ENCODE results near the gene CD300LB.
"Not testable (repeated sequence)": the region's sequence is repeated elsewhere in the genome, so short reads cannot be mapped to it uniquely, and the experiment has no call there.

The CD300LB gene

DNA sequence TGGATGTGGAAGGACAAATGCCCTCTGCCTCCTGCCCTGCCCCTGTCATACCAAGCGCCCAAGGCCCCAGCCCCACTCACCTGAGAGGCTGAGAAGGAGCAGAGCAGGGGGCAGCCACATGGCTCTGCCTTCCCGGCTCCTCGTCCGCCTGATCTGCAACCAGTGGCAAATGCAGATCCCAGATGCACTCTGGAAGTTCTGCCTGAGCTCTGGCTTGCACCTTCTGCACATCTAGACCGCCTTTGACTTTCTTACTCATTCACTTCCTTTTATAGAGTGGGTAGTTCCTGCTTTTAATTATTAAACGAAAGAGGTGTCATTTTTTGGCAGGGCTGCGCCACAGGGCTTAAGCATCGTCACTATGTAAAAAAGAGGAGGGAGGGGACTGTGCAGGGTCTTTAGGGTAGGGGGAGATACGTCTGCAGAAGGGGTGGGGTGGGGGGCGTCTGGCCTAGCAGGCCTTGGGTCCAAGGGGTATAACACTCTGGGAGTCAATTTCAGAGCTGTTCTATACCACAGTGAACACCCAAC is at the start of gene CD300LB:
Gene CD300LB (minus strand): TSS at position 245 of the 531 bp plus-strand sequence. CDS start 125 bp downstream, at position 120.
- TF ChIP-seq YY1 (IDR thresholded peaks at IDR 0.05; ENCODE audit: insufficient read depth, insufficient read length), result no peak
- no peak for TF ChIP-seq ZNF274 (IDR thresholded peaks at IDR 0.05; ENCODE audit: low read depth, low read length)
- no peak for TF ChIP-seq SUZ12 (IDR thresholded peaks at IDR 0.05; ENCODE audit: extremely low read depth, insufficient read depth, insufficient read length)
- no peaks in the 10 kb centered on the region for H3K27me3 ChIP-seq (ENCODE audit: insufficient read depth, insufficient read length)
- H3K36me3 ChIP-seq (ENCODE audit: insufficient read depth, insufficient read length, low read length), result no peaks in the 10 kb centered on the region
- DNase-seq (ENCODE audit: low read depth, low spot score), result no peak
- H3K9ac ChIP-seq (ENCODE audit: insufficient read length, low read depth), result no peak within 1 kb of the TSS
- no peak within 1 kb of the TSS for H3K4me3 ChIP-seq (ENCODE audit: insufficient read length, low read depth)
- H3K4me1 ChIP-seq (ENCODE audit: insufficient read depth, insufficient read length), result no peaks in the 10 kb centered on the region
- H3K9me3 ChIP-seq (ENCODE audit: insufficient read depth, low read length), result peaks cover 14% of the 10 kb centered on the region; the same call in 1 of the 2 replicates

DNA sequence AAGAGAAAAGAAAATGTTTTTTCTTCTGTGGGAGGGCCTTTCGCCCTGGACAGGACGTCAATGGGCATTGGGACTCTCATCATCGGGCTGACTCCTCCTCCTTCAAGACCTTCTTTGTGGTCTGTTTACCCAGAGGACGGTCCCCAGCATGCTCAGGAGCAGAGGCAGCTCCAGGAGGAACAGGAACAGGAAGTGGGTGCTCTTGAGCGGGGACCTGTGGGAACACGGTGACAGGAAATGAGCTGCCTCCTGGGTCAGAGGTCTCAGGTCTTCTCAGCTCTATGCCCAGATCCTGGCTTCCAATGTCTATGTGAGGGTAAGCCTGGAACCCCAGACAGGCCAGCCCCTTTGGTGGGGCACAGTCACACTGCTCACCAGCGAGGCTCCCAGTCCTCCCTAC is 48.6 kb upstream of the CD300LB start:
- no peak overlapping the region for H3K4me3 ChIP-seq (ENCODE audit: insufficient read length, low read depth)
- no peaks in the 10 kb centered on the region for H3K4me1 ChIP-seq (ENCODE audit: insufficient read depth, insufficient read length)
- H3K9ac ChIP-seq (ENCODE audit: insufficient read length, low read depth), result no peak overlapping the region
- DNase-seq (ENCODE audit: low read depth, low spot score), result no peak
- peaks cover 9% of the 10 kb centered on the region; the same call in 1 of the 2 replicates for H3K9me3 ChIP-seq (ENCODE audit: insufficient read depth, low read length)
- H3K36me3 ChIP-seq (ENCODE audit: insufficient read depth, insufficient read length, low read length), result no peaks in the 10 kb centered on the region
- TF ChIP-seq ZNF274 (IDR thresholded peaks at IDR 0.05; ENCODE audit: low read depth, low read length) (no peak), YY1 (IDR thresholded peaks at IDR 0.05; ENCODE audit: insufficient read depth, insufficient read length) (no peak), SUZ12 (IDR thresholded peaks at IDR 0.05; ENCODE audit: extremely low read depth, insufficient read depth, insufficient read length) (no peak)
- no peaks in the 10 kb centered on the region for H3K27me3 ChIP-seq (ENCODE audit: insufficient read depth, insufficient read length)

DNA sequence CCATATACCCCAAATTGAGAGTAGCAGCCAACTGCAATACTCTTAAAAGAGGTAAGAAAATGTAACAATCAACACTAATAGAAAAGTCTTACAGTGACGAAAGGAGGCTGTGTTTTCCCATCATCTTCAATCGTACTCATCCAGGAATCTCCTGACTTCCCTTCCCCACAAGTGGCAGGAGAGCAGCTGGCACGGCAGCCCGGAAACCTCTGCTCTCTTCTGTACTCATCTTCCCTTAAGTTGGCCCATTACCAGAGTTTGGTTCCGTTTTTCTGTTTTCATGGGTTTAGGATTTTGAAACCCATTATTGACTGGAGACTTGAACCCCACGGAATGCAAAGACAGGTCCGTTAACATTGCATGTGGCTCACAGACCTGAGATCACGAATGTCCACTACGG is 47.7 kb upstream of the CD300LB start:
- TF ChIP-seq ZNF274 (IDR thresholded peaks at IDR 0.05; ENCODE audit: low read depth, low read length) (no peak), SUZ12 (IDR thresholded peaks at IDR 0.05; ENCODE audit: extremely low read depth, insufficient read depth, insufficient read length) (no peak), YY1 (IDR thresholded peaks at IDR 0.05; ENCODE audit: insufficient read depth, insufficient read length) (no peak)
- Histone ChIP-seq H3K9ac (ENCODE audit: insufficient read length, low read depth) (no peak overlapping the region), H3K9me3 (ENCODE audit: insufficient read depth, low read length) (0 out of 2 replicates have a peak, but pooled peaks cover under 1% of the 10 kb centered on the region), H3K4me1 (ENCODE audit: insufficient read depth, insufficient read length) (no peaks in the 10 kb centered on the region), H3K27me3 (ENCODE audit: insufficient read depth, insufficient read length) (peaks cover 4% of the 10 kb centered on the region), H3K36me3 (ENCODE audit: insufficient read depth, insufficient read length, low read length) (no peaks in the 10 kb centered on the region), H3K4me3 (ENCODE audit: insufficient read length, low read depth) (no peak overlapping the region)
- no peak for DNase-seq (ENCODE audit: low read depth, low spot score)

DNA sequence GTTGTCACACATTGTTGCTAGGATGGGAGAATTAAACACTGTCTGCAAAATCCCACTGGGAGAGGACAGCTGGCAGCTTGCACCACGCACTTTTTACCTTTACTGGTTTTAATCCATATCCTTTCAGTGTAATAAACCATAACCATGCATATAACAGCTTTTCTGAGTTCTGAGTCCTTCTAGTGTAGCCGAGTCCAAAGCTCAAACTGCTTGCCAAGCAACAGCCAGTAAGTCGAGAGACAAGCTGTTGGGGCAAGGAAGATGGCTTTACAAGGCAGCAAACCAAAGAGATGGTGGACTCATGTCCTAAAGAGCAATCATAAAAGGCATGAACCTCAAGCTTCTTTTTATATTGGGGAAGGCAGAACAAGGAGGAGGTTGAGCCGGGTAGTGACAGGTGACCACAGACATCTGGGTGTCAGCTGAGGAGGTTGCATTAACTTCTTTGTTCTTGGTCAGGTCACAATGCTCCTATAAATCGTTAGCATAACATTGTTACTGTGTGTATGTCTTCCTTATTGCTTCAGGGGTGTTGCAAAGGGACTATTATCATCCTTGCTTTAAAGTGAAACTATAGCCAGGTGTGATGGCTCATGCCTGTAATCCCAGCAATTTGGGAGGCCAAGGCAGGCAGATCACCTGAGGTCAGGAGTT is 43.3 kb upstream of the CD300LB start:
- Histone ChIP-seq H3K9me3 (ENCODE audit: insufficient read depth, low read length) (no peaks in the 10 kb centered on the region), H3K4me3 (ENCODE audit: insufficient read length, low read depth) (no peak overlapping the region), H3K36me3 (ENCODE audit: insufficient read depth, insufficient read length, low read length) (no peaks in the 10 kb centered on the region), H3K9ac (ENCODE audit: insufficient read length, low read depth) (no peak overlapping the region), H3K4me1 (ENCODE audit: insufficient read depth, insufficient read length) (peaks cover 3% of the 10 kb centered on the region), H3K27me3 (ENCODE audit: insufficient read depth, insufficient read length) (peaks cover 17% of the 10 kb centered on the region)
- no peak for DNase-seq (ENCODE audit: low read depth, low spot score)
- no peak for TF ChIP-seq SUZ12 (IDR thresholded peaks at IDR 0.05; ENCODE audit: extremely low read depth, insufficient read depth, insufficient read length)
- no peak for TF ChIP-seq ZNF274 (IDR thresholded peaks at IDR 0.05; ENCODE audit: low read depth, low read length)
- no peak for TF ChIP-seq YY1 (IDR thresholded peaks at IDR 0.05; ENCODE audit: insufficient read depth, insufficient read length)

DNA sequence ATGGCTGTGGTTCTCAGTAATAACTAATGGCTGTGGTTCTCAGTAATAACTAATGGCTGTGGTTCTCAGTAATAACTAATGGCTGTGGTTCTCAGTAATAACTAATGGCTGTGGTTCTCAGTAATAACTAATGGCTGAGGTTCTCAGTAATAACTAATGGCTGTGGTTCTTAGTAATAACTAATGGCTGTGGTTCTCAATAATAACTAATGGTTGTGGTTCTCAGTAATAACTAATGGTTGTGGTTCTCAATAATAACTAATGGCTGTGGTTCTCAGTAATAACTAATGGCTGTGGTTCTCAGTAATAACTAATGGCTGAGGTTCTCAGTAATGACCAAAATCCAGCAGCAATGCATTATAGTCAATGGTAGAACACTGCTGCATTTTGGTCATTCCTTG is 42.4 kb upstream of the CD300LB start:
- H3K4me3 ChIP-seq (ENCODE audit: insufficient read length, low read depth); H3K9ac ChIP-seq (ENCODE audit: insufficient read length, low read depth); H3K9me3 ChIP-seq (ENCODE audit: insufficient read depth, low read length); H3K4me1 ChIP-seq (ENCODE audit: insufficient read depth, insufficient read length); H3K36me3 ChIP-seq (ENCODE audit: insufficient read depth, insufficient read length, low read length); DNase-seq (ENCODE audit: low read depth, low spot score): not testable (repeated sequence)
- H3K27me3 ChIP-seq (ENCODE audit: insufficient read depth, insufficient read length), result peaks cover 18% of the 10 kb centered on the region

DNA sequence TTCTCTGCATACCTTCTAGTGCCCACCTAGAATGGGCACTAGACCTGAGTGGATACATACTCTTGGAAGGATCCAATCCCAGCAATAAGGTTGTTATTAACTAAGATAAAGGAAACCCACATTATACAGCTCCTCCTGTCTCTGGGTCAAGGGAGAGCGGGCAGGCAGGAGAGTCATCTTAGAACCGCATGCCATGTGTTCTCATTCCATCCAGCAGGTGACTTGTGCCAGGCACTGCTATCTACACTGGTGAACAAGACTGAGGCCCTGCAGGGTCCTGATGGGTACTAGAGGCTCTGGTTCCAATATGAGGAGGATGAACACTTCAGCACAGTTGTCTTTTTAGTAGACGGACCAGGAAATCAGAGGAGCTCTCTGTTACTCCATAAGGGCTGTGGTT is 41.9 kb upstream of the CD300LB start:
- TF ChIP-seq SUZ12 (IDR thresholded peaks at IDR 0.05; ENCODE audit: extremely low read depth, insufficient read depth, insufficient read length) (no peak), YY1 (IDR thresholded peaks at IDR 0.05; ENCODE audit: insufficient read depth, insufficient read length) (no peak), ZNF274 (IDR thresholded peaks at IDR 0.05; ENCODE audit: low read depth, low read length) (no peak)
- H3K4me1 ChIP-seq (ENCODE audit: insufficient read depth, insufficient read length), result peaks cover 8% of the 10 kb centered on the region
- no peak overlapping the region for H3K4me3 ChIP-seq (ENCODE audit: insufficient read length, low read depth)
- H3K36me3 ChIP-seq (ENCODE audit: insufficient read depth, insufficient read length, low read length), result no peaks in the 10 kb centered on the region
- peaks cover 18% of the 10 kb centered on the region for H3K27me3 ChIP-seq (ENCODE audit: insufficient read depth, insufficient read length)
- no peak overlapping the region for H3K9ac ChIP-seq (ENCODE audit: insufficient read length, low read depth)
- H3K9me3 ChIP-seq (ENCODE audit: insufficient read depth, low read length), result no peaks in the 10 kb centered on the region
- DNase-seq (ENCODE audit: low read depth, low spot score), result no peak

DNA sequence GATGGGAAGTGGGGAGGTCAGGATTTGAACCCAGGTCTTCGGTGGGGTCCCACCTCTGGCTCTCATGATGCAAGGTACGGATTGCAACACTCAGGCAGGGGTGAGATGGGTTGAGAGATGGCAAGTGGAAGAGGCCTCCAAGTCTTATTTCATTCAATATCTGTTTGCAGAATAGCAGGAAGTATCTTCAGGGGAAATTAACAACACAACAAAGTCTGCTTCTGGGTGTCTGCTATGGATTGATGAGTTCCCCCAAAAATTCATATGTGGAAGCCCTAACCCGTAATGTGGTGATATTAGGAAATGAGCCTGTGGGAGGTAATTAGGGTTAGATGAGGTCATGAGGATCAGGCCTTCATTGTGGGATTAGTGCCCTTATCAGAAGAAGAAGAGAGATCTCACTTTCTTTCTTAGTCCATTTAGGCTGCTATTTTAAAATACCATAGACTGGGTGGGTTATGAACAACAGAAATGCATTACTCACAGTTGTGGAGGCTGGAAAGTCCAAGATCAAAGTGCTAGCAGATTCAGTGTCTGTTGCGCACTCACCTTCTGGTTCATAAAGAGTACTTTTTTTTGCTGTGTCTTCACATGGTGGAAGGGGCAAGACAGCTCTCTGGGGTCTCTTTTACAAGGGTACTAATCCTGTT is 40.5 kb upstream of the CD300LB start:
- no peak overlapping the region for H3K4me3 ChIP-seq (ENCODE audit: insufficient read length, low read depth)
- H3K27me3 ChIP-seq (ENCODE audit: insufficient read depth, insufficient read length), result peaks cover 18% of the 10 kb centered on the region
- H3K9ac ChIP-seq (ENCODE audit: insufficient read length, low read depth), result no peak overlapping the region
- DNase-seq (ENCODE audit: low read depth, low spot score), result no peak
- H3K4me1 ChIP-seq (ENCODE audit: insufficient read depth, insufficient read length), result peaks cover 8% of the 10 kb centered on the region
- H3K9me3 ChIP-seq (ENCODE audit: insufficient read depth, low read length), result no peaks in the 10 kb centered on the region
- no peaks in the 10 kb centered on the region for H3K36me3 ChIP-seq (ENCODE audit: insufficient read depth, insufficient read length, low read length)
- TF ChIP-seq ZNF274 (IDR thresholded peaks at IDR 0.05; ENCODE audit: low read depth, low read length) (no peak), SUZ12 (IDR thresholded peaks at IDR 0.05; ENCODE audit: extremely low read depth, insufficient read depth, insufficient read length) (no peak), YY1 (IDR thresholded peaks at IDR 0.05; ENCODE audit: insufficient read depth, insufficient read length) (no peak)

Measured in NT2/D1 (cell line).